ENCODE data around the gene CD320.
"Not testable (repeated sequence)": the region's sequence is repeated elsewhere in the genome, so short reads cannot be mapped to it uniquely, and the experiment has no call there.

CD320 gene

DNA sequence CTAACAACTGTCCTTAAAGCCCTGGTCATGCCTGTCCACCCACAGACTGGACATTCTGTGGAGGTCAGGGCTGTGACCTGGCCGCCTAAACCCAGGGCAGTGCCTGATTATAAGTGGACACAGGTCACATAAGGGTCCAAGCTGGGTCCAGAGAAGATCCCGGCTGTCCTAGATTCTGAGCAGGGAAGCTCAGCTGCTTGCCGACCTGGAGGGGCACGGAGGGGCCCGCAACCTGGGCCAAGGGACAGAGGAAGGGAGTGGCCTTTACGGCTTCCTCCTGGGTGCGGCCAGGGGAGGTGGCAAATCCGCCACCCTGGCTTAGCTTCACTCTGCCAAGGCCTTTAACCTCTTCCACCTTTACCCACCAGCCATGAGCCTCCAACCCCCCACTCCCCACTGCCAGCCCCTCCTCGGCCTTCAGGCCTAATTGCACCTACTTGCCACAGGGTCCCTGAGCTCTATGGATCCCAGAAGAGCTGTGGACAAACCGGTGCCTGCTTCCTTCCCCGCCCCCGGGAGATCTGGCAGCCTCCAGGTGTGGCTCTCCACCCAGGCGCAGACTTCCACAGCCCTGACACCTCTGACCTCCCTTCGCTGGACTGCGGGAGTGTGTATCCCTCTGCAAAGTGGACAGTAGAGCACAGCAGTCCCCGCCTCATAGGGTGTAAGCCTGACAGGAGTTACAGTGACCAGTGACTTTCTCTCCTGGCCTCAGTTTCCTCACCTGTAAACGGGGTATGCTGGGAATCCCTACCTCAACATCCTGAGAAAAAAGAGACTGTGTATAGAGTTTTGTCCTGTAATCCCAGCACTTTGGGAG lies 1.7 kb downstream of the CD320 start:
- DNase-seq = no peak

DNA sequence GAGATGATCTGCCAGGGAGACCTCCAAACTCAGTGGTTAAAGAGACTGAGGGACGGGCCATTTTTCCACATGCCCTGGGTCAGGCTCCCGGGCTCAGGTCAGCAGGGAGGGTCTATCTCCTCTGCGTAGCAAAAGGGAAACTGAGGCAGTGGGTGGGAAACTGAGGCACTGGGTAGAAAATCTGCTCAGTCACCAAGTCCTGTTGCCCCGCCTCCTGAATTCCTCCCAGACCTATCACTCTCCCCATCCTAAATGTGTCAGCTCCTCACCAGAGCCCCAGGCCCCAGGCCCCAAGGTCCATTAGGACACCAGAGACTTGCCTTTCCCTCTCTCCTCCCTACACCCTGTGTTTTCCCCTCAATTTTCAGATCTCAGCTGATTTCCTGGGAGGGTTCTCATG lies 2.4 kb downstream of the CD320 start:
- no peak for DNase-seq

DNA sequence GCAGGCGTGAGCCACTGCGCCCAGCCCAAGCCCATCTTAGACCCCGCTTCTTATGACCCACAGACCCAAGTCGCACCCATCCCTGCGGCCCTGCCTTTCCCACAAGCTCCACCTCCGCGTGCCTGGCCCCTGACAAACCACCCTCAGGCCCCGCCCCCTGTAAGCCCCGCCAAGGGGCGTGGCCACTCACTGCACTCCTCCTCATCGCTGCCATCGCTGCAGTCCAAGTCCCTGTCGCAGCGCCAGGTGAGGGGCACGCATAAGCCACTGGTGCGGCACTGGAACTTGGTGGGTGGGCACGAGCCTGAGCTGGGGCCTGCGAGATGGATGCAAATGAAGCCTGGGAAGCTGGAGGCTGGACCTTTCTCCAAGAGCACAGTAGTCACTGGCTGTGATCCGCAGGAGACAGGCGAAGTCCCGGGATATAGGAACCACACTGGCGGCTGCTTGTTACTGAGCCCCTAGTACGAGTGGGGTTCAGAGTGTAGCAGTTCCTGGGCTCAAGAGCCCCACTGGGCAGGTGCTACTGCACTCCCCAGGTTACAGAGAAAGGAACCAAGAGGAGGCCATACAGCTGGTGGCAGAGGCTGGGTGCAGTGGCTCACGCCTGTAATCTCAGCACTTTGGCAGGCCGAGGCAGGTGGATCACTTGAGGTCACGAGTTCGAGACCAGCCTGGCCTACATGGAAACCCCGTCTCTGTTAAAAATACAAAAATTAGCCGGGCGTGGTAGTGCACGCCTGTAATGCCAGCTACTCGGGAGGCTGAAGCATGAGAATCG lies 3.1 kb downstream of the CD320 start:
- DNase-seq = no peak

DNA sequence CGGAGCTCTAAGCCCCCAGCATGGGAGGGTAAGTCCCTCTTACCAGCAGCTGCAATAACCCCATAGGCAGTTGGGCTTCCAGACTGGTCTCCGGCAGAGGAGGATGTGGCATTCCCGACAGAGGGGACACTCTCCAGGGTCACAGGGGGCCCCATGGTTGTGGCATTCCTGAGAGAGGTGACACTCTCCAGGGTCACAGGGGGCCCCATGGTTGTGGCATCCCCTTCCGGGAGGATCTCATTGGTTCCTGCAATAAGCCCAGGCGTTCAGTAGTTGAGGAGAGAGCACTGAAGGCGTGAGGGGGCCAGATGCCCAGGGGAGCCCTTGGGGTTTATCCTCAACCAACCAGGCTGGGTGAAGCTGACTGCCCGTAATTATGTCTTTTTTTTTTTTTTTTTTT lies 5.4 kb downstream of the CD320 start:
- no peak for DNase-seq

DNA sequence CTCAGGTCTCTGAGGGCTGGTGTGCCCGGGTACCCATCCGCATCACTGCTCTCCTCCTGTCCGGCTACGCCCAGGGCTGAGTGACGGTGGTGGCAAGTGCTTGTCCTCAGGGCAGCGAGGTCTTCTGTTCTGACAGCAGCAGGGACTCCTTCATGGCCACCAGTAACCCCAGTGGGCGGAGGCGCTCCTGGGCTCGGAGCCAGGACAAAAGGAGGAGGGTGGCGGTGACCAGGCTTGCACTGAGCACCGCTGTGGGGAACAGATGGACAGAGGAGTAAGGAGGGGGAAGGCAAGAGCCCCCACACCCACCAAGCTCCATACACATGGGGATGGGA lies 5.8 kb downstream of the CD320 start:
- no peak for DNase-seq

DNA sequence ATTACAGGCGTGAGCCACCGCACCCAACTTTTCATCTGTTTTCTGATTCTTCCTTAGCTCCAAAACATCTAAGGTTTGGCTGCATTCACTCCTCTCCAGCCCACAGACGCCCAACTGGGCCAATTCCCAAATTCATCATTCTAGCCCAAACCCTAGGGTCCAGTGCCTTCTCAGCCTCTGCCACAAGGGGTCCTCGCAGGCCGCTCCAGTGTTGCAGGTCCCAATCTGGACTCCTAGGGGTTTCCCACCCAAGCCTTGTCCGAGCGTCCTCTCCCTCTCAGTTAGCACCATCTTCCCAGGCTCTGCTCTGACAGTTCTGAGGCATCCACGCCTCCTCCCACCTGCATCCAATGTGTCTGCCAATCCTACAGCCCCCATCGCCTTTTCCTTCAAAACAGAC lies 16.8 kb downstream of the CD320 start:
- not testable (repeated sequence) for DNase-seq

DNA sequence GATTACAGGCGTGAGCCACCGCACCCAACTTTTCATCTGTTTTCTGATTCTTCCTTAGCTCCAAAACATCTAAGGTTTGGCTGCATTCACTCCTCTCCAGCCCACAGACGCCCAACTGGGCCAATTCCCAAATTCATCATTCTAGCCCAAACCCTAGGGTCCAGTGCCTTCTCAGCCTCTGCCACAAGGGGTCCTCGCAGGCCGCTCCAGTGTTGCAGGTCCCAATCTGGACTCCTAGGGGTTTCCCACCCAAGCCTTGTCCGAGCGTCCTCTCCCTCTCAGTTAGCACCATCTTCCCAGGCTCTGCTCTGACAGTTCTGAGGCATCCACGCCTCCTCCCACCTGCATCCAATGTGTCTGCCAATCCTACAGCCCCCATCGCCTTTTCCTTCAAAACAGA lies 31.6 kb downstream of the CD320 start:
- not testable (repeated sequence) for DNase-seq

DNA sequence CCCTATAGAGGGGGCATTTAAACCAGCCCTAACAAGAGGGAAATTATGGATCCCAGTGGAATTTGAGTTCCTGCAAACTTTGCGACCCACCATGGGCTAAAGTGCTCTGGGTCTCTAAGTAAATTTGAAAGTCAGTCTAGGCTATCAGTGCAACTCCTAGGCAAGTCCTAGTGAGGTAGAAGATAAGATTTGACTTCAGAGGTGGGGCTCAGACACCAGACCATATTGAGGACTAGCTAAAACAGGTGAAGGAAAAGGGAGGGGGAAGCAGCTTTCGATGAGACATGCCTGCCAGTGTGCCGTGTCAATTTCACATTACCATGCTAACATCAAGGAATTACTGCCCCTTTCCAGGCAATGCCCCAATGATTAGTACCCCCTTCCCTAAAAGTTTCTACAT lies 38.4 kb downstream of the CD320 start:
- DNase-seq = no peak

DNA sequence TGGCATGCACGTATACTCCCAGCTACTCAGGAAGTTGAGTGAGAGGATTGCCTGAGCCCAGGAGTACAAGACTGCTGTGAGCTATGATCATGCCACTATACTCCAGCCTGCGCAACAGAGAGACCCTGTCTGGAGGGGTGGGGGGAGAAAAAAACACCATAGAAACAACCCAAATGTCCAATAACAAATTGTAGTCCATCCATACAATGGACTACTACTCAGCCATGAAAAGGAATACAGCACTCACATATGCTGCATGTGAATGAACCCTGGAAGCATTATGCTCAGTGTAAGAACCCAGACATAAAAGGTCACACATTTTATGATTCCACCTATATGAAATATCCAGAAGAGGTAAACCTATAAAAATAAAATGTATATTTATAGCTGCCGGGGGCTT lies 42.3 kb downstream of the CD320 start:
- DNase-seq = no peak

DNA sequence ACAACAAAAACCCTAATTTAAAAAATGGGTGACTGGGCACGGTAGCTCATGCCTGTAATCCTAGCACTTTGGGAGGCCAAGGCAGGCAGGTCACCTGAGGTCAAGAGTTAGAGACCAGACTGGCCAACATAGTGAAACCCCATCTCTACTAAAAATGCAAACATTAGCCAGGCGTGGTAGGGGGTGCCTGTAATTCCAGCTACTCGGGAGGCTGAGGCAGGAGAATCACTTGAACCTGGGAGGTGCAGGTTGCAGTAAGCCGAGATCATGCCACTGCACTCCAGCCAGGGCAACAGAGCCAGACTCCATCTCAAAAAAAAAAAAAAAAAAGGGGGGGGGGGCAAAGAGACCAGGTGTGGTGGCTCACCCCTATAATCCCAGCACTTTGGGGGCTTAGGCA lies 43.9 kb downstream of the CD320 start:
- DNase-seq = not testable (repeated sequence)

DNA sequence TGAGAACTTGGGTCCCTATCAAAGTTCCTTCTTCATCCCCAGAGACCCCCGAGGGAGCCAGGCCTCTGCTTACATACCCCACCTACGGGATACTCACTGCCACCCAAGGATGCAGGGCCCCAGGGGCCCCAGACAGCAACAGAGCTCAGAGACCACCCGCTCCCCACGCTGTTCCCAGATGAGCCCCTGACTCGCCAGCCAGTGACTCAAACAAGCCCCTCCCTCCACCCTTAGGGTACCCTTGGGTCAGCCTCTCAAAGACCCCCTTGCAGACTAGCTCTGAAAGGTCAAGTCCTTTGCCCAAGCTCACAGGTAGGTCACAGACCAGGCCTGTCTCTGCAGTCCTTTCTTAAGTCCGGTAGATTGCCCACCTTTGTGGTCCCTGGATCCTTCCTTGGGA lies 45.7 kb downstream of the CD320 start:
- no peak for DNase-seq

DNA sequence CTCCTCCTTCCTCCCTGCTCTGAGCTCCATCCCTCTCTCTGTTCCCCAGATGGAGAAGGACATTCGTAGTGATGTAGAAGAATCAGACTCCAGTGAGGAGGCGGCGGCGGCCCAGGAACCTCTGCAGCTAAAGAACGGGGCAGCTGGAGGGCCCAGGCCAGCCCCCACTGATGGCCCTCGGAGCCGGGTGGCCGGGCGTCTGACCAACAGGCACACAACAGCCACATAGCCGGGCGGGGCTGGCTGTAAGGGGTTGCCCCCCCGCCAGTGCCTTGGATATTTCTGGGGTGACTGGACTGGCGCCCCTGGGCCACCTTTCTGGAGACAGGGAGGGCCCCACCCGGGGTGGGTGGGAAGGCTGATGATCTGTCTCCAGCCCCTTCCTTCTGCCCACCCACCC lies 46.3 kb downstream of the CD320 start:
- no peak for DNase-seq

DNA sequence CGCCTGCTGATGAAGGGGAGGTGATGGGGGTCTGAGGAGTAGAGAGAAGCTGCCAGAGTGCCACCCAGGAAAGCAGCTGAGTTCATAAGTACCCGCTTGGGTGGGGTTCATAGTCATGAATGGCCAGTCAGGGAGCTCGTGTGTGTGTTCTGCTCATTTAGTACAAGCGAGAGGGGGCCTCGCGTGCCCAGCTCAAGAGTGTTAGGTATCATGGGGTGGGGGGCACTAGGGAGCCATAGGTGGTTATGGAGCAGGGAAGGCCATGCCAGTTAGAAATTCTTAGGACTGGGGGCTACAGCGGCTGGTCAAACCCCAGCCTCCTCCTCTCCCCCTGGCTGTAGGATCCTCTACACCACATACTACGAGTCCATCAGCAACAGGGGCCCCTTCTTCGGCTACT lies 46.8 kb downstream of the CD320 start:
- DNase-seq = no peak

DNA sequence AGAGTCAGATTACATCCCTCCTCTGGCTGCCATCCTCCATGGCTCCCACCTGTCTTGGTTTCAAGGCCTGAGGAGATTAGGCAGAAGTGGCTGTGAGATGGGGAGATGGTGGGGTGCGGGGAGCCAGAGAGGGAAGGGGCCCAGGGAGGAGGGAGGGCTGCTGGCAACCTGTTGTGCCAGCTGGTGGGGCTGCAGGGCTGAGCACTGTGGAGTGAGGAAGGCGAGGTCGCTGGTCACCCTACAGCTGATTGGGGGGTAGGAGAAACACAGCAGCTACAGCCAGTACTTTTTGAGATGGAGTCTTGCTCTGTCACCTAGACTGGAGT lies 48.3 kb downstream of the CD320 start:
- DNase-seq = no peak

DNA sequence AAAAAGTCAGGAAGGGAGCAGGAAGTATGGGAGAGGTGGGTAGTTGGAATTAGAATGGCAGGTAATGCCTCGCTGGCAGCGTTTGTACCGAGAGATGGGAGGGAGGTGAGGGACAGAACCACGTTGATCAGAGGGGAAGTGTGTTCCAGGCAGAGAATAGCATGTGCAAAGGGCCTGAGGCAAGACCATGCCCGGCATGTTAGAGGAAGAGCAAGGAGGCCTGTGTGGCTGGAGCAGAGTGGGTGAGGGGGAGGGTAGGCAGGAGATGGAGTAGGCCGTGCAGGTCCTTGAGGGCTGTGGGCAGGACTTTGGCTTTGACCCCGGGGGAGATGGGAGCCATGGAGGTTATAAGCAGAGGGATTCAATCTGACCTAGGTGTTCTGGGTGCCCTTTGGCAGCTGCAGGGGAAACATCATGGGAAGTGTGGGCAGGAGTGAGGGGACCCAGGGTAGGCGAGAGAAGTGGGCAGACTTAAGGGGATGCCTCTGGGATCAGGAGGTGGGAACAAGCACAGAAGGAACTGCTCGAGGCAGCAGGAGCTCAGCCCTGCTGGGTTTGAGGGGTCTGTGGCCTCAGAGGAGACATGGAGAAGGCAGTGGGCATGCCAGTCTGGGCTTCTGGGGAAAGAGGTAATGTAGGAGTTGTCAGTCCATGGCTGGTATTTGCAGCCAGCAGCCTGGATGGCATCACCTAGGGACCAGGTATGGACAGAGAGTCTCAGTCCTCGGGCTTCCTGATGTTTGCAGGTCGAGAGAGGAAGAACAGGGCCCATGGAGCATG lies 48.8 kb downstream of the CD320 start:
- no peak for DNase-seq

DNA sequence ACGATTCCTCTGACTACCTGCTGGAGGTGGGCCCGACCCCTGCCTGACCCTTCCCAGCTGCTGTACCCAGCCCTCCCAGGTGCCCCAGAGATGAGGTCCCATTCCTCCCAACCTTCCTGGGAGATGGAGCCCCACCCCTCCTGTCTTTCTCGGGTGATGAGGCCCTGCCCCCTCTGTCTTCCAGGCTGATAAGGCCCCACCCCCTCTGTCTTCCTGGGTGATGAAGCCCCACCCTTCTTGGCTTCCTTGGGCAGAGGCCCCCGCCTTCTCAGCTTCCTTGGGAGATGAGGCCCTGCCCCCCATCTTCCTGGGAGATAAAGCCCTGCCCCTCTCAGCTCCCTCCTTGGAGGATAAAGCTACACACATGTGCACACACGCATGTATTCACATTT lies 51.1 kb downstream of the CD320 start:
- no peak for DNase-seq

DNA sequence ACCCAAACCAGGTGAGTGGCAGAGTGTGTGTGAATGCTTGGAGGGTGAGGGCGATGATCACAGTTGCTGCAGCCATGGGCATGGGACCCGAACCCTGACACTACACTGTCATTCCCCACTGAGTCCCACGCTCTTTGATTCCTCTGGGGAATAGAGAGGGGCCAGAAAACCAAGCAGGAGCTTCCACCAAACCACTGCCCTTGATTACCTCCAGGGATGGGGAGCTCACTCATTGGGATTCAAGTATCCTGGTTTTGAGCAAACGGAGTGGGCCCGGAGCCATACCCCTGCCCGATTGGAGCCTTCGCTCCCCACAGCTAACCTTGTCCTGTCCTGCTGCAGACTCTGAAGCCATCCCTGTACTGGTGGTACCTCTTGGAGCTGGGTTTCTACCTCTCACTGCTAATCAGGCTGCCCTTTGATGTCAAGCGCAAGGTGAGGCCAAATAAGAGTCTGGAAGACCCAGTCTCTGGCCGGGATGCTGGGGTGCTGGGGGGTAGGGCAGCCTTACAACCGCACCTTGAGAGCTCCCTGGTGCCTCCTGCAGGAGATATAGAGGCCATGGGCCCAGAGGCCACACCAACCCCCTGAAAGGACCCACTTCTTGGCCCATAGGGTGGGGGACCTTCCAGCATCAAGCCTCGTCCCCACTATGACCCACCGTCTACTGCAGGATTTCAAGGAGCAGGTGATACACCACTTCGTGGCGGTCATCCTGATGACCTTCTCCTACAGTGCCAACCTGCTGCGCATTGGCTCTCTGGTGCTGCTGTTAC lies 51.7 kb downstream of the CD320 start:
- DNase-seq = no peak

DNA sequence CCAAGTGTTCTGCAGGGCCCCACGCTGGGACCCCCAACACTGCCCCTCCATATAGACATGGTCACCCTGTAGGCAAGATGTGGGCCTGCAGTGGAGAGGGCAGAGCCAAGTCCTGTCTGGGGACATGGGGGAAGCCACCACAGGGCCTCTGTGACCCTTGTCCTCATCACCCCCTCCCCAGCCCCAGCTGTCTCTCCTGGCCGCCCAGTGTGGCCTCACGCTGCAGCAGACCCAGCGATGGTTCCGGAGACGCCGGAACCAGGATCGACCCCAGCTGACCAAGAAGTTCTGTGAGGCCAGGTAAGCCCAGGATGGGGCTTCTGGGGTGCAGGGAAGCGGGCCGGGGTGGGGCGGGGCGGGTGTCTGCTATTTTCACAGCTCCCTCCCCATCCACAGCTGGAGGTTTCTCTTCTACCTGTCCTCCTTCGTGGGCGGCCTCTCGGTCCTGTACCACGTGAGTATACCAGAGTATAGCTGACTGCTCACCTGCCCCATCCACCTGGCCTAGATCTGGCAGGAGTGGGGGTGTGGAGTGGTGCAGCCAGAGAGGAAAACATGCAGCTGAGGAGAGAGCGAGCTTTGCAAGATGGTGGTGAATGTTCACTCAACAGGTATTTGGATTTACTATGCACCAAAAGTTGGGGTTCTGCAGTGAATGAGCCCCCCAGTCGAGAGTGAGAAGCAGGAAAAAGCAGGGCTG lies 52.6 kb downstream of the CD320 start:
- no peak for DNase-seq

DNA sequence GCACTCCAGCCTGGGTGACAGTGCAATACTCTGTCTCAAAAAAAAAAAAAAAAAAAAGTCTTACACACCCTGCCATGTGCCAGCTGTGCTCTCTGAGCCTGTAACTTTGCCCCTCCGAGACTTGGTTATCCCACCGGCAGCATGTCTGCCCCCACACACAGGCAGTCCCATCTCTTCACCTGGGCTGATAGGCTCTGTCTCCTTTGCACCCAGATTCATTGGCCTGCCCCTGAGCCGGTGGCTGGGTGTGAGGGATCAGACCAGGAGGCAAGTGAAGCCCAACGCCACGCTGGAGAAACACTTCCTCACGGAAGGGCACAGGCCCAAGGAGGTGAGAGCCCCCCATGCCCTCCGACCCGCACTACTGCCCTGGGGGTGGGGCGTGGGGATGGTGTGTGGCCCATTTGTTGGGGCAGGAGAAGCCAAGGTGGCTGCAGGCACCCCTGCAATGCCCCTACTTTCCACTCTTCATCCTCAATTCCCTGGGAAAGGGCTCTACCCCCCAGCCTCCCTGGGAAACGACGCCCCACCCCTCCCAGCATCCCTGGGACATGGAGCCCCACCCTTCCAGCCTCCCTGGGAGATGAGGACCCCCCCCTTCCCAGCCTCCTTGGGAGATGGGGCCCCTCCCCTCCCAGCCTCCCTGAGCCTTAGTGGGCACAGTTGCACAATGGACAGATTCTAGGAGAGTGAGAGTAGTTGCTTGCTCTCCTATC lies 53.7 kb downstream of the CD320 start:
- no peak for DNase-seq

DNA sequence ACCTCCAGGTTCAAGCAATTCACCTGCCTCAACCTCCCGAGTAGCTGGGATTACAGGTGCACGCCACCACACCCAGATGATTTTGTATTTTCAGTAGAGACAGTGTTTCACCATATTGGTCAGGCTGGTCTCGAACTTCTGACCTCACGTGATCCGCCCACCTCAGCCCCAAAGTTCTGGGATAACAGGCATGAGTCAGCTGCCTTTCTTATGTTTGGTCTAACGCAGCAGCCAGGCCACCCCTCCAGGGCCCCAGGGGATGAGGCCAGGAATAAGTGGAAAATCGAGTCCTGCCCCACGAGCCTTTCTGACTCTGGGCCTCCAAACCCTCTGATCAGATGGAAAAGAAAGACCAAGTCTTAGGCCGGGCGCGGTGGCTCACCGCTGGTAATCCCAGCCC lies 54.5 kb downstream of the CD320 start:
- DNase-seq = no peak

DNA sequence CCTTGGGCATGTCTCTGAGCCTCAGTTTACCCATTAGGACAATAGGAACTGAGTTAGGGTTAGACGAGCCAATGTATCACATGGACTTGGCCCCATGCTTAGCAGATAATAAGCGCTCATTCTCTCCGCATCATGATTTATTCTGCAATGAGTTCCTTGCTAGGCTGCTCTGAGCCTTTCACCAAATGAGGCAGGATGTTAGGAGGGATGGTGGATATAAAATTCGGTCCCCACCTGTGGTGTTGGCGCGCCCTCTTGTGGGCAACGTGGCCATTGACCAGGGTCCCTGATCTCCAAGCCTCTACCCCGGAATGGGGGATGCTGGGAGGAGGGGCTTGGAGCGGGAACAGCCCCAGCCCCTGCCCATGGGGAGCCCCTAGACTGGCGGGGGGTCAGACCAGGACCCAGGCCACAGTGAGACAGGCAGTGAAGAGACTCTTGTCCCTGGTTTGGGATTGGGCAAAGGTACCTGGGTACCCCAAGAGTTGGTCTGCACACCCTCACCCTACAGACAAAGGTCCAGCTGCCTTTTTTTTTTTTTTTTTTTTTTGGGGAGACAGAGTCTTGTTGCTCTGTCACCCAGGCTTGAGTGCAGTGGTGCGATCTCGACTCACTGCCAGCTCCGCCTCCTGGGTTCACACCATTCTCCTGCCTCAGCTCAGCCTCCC lies 55.1 kb downstream of the CD320 start:
- peak; percentile 49 for DNase-seq
